H54 (cell line): ENCODE measurements around the gene CITED2.
"Not testable (repeated sequence)": the region's sequence is repeated elsewhere in the genome, so short reads cannot be mapped to it uniquely, and the experiment has no call there.

Experiments
- DNase-seq: peaks from one replicate; pipeline ENCODE4 v3.0.0; 2011; ENCODE audit warnings: low spot score, mixed read lengths; ENCODE audit not compliant: insufficient read length
- FAIRE-seq: peaks from 3 replicates; lab custom pipeline; 2011; peaks lifted over from hg19 to GRCh38; lab: Jason Lieb, UNC
- POLR2A ChIP-seq: IDR thresholded peaks from 2 replicates; pipeline ENCODE4 v1.6.1; 2011; ENCODE audit warnings: low read depth, mild to moderate bottlenecking, low read length

Gene CITED2

DNA sequence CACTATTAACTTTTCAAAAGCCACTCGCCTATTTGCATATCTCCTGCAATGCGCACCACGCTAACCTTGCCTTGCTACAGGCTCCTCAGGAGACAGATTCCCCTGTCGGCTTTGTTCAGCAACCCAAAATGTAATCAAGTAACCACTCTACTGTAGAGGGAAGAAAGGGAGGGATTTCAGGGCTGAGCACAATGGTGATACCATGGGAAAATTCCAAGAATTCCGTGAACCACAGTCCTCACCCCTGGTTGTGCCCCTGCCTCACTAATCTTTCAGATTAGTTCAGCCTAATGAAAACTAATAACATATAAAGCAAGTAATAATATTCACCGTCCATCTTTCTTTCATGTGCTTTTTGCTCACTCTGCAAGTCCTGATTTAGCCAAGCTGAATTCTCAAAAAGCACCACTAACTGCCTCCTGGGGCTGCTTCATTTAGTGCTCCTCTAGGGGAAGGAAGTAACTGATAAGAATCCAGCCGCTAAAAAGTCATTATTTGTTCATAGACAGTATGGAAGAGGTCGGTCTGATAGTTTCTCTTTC is 6.6 kb downstream of the CITED2 start:
- no peak for TF ChIP-seq POLR2A
- DNase-seq (no peak), FAIRE-seq (no peak)

GRCh38 chr6:139364982-139365379 is 9.5 kb downstream of the CITED2 start:
- DNase-seq (no peak), FAIRE-seq (no peak)
- TF ChIP-seq POLR2A = no peak

DNA sequence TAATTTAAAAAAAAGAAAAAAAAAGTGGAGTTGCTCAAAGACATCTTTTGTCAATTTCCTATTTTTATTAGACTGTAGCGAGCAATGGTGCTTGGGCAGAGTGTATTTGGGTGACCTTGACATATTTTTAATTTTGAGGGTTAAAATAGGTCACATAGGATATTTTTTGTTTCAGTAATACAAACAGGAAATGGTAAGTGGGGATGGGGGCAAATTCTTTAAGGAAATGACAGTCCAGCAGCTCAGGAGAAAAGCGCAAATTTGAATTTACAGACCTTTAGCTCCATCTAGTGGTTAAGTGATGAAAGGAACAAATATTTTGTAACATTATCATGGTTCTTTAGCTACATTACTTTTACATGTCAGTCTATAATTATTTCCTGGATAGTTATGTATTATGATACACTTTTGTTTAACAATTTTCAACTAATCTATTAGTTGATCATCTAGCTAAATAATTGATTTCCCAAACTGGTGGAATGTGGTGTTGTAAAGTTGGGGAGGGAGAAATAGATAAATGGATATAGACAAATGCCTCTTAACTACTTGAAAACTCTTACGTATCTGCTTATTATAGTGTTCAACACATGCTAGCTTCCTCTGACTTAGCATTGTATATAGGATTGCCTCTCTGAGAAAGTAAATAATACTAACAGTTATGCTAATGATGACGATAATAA is 10.0 kb downstream of the CITED2 start:
- FAIRE-seq = no peak

GRCh38 chr6:139363797-139364196 is 10.7 kb downstream of the CITED2 start:
- not testable (repeated sequence) for FAIRE-seq, DNase-seq

More for the DNA sequence above, 10.0 kb downstream of the CITED2 start:
- DNase-seq = no peak
- no peak for TF ChIP-seq POLR2A

DNA sequence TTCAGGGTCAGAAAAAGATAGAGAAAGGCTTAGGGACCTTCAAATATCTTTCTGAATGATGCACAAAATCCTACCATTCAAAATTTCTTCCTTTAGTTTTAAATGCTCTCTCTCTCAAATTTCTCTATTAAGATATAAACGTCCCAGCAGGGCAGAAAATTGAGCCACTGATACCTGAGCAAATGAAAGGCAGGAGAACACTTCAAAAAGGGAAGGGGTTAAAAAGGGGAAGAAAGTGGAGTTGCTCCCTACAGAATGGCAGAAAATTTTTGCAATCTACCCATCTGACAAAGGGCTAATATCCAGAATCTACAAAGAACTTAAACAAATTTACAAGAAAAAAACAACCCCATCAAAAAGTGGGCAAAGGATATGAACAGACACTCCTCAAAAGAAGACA is 11.3 kb downstream of the CITED2 start:
- DNase-seq, FAIRE-seq: not testable (repeated sequence)

DNA sequence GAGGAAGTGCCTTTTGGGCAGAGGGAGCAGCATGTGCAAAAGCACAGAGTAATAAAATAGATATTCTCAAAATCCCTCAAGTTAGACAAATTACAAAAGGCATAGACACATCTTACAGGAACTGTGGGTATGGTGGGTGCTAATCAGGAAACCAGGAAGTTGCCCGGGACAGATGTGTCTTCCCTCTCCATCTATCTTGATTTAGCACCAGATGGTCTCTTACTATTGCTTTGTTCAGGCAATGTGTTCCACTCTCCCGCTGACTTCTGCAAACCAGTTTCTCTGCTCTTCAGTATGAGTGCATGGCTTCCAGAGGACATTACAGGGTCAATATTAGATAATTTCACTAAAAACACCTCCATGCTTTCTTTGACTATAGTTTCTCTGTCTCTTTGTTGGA is 13.2 kb downstream of the CITED2 start:
- no peak for FAIRE-seq
- TF ChIP-seq POLR2A = no peak
- no peak for DNase-seq

DNA sequence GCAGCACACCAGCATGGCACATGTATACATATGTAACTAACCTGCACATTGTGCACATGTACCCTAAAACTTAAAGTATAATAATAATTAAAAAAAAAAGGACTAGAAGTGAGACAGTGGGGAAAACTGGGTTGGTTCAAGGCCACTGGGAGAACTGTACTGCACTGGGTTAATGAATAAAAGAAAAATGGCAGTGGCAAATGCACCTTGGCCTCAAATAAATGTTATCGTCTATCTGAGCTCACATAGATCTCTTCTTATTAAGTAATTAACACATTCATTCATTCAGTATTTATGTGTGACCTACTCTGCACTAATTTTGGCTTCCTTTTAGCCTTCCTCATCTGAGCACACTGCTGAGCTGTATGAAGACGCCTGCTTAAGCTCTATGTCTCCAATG is 17.5 kb downstream of the CITED2 start:
- no peak for DNase-seq
- no peak for TF ChIP-seq POLR2A
- no peak for FAIRE-seq

DNA sequence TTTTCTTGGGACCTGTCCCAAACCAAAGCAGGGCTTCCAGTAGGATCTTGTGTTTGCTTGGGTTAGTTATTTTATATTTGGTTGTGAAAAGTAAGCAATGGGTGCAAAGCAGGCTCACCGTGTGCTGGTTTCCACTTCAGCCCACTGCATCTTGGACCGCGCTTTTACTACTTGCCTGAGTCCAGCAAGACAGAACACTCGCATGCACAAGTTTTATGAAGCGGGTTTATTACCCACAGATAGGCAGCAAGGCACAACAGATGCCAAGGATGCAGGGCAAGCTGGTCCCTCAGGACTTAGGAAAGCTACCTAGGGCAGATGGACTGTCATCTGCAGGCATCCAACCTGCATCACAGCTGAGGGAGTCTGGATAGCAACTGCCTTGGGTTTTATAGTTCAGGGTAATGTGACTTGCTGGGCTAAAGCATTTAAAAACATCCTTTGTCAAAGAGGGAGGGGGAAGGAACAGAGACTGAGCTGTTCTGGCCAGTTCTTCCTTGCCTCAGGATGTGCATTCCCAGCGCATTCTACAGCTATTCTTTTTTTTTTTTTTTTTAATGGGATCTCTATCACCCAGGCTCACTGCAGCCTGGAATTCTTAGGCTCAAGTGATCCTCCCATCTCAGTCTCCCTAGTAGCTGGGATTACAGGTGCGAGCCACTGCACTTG is 18.5 kb downstream of the CITED2 start:
- no peak for TF ChIP-seq POLR2A
- no peak for FAIRE-seq
- no peak for DNase-seq

DNA sequence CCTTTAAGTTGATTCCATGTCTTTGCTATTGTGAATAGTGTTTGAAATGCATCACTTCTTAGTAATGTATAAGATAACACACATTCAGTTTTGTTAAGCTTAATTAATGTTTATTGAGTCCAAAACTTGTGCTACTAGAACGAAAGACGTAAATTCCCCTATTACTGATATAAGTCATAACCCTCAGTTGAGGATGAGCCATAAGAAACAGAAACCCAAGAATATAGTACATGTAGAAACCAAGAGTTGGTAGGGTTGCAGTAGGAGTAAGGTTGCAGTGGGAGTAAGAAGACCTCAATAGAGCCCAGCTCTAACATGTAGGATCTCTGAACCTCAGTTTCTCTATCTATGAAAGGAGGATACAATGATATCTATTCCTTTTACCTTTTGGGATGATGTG is 19.3 kb downstream of the CITED2 start:
- no peak for TF ChIP-seq POLR2A
- FAIRE-seq = no peak
- no peak for DNase-seq

DNA sequence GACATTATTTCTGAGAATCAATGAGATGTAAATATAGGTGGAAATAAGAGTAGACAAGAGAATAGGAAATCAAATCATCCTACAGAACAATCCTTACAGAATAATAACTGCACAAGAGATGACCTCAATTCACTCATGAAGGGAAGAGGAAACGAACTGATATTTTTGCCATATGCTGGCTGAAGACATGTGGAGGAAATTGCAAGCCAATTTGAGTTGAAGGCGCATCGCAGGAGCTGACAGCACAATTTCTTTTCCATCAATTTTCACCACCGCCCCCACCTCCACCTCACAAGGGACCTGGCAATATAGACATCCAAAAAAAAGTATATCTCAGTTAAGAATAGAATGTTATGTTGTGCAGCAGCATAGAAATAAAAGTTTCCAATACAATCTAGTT is 20.3 kb downstream of the CITED2 start:
- no peak for TF ChIP-seq POLR2A
- DNase-seq (no peak), FAIRE-seq (no peak)

GRCh38 chr6:139349464-139350020 is 24.9 kb downstream of the CITED2 start:
- TF ChIP-seq POLR2A = no peak
- no peak for DNase-seq
- no peak for FAIRE-seq

GRCh38 chr6:139346392-139346791 is 28.1 kb downstream of the CITED2 start:
- TF ChIP-seq POLR2A = no peak
- FAIRE-seq = no peak
- no peak for DNase-seq

- FAIRE-seq (no peak), DNase-seq (no peak)
- TF ChIP-seq POLR2A = no peak
Observed at GRCh38 chr6:139344186-139344963, 30.1 kb downstream of the CITED2 start.
